ENCODE results near the gene SLC2A6. TPM values are rescaled to one million over a fixed set of nuclear protein-coding genes. Genes with fewer than 3 reads are reported as not detected.

The SLC2A6 gene
- polyA plus RNA-seq, 1 donor (not counting 4 experiments of a cell fraction or from before 2014, with no cell fraction given), result 15.9 TPM

- peaks cover 23% of the 10 kb centered on the region for H3K79me2 ChIP-seq (ENCODE audit: control insufficient read depth, insufficient read depth, low read length)
- dilution Hi-C loops (cut with MboI; ENCODE audit: extremely low pct_ligation_motif_present, low sequenced_read_pairs), result no loop called here
- FAIRE-seq, result no peak
- no peaks in the 10 kb centered on the region for H3K9me3 ChIP-seq (ENCODE audit: control insufficient read depth, low read depth, low read length)
- H3K9me1 ChIP-seq (ENCODE audit: control insufficient read depth, extremely low read depth, insufficient read depth, low read length), result peaks cover 3% of the 10 kb centered on the region
- H2AFZ ChIP-seq (ENCODE audit: control insufficient read depth, low read length), result no peak overlapping the region
- H3K27me3 ChIP-seq (ENCODE audit: control insufficient read depth, extremely low read depth, insufficient read depth, low read length), result no peaks in the 10 kb centered on the region
- no peak for TF ChIP-seq EZH2 (IDR thresholded peaks at IDR 0.05; ENCODE audit: low read length)
- no peak for TF ChIP-seq CTCF (optimal IDR thresholded peaks at IDR 0.05 in 1 of 3, IDR thresholded peaks at IDR 0.05 in 1 of 3, conservative IDR thresholded peaks at IDR 0.05 in 1 of 3; ENCODE audit: extremely low read depth in 1 of 3, insufficient read depth in 2 of 3, low read length in 3 of 3)
- peaks cover 21 to 40% of the 10 kb centered on the region in 2 experiments for H3K36me3 ChIP-seq (ENCODE audit: control insufficient read depth in 2 of 2, extremely low read depth in 1 of 2, insufficient read depth in 2 of 2, low read length in 2 of 2)
- DNase-seq (ENCODE audit: low read depth, low spot score), result no peak
- H4K20me1 ChIP-seq (ENCODE audit: control insufficient read depth, extremely low read depth, insufficient read depth, low read length), result peaks cover 3% of the 10 kb centered on the region
- no peak overlapping the region for H3K27ac ChIP-seq (ENCODE audit: control insufficient read depth, insufficient read depth, low read length)
- H3K4me2 ChIP-seq (ENCODE audit: control insufficient read depth, extremely low read depth, insufficient read depth, low read depth, low read length), result no peak overlapping the region
- H3K9ac ChIP-seq (ENCODE audit: control insufficient read depth, extremely low read depth, insufficient read depth, low read length), result no peak overlapping the region
- H3K4me3 ChIP-seq (ENCODE audit: control insufficient read depth in 2 of 3, extremely low read depth in 1 of 3, insufficient read depth in 2 of 3, low read depth in 1 of 3, low read length in 3 of 3), result no peak overlapping the region
- peaks cover 14% of the 10 kb centered on the region for H3K4me1 ChIP-seq (ENCODE audit: control insufficient read depth, extremely low read depth, insufficient read depth, low read length)
Measured at GRCh38 chr9:133474215-133474614, 4.7 kb downstream of the SLC2A6 start.

GRCh38 chr9:133473743-133474142 lies 5.2 kb downstream of the SLC2A6 start:
- FAIRE-seq (no peak), DNase-seq (ENCODE audit: low read depth, low spot score) (no peak)
- Histone ChIP-seq H3K4me2 (ENCODE audit: control insufficient read depth, extremely low read depth, insufficient read depth, low read depth, low read length) (no peak overlapping the region), H3K27ac (ENCODE audit: control insufficient read depth, insufficient read depth, low read length) (no peak overlapping the region), H4K20me1 (ENCODE audit: control insufficient read depth, extremely low read depth, insufficient read depth, low read length) (peaks cover 3% of the 10 kb centered on the region), H3K9me1 (ENCODE audit: control insufficient read depth, extremely low read depth, insufficient read depth, low read length) (peaks cover 3% of the 10 kb centered on the region), H3K9me3 (ENCODE audit: control insufficient read depth, low read depth, low read length) (no peaks in the 10 kb centered on the region), H3K27me3 (ENCODE audit: control insufficient read depth, extremely low read depth, insufficient read depth, low read length) (no peaks in the 10 kb centered on the region), H3K9ac (ENCODE audit: control insufficient read depth, extremely low read depth, insufficient read depth, low read length) (no peak overlapping the region), H3K79me2 (ENCODE audit: control insufficient read depth, insufficient read depth, low read length) (peaks cover 23% of the 10 kb centered on the region), H3K4me1 (ENCODE audit: control insufficient read depth, extremely low read depth, insufficient read depth, low read length) (peaks cover 14% of the 10 kb centered on the region), H3K36me3 (ENCODE audit: control insufficient read depth in 2 of 2, extremely low read depth in 1 of 2, insufficient read depth in 2 of 2, low read length in 2 of 2) (peaks cover 21 to 40% of the 10 kb centered on the region in 2 experiments), H2AFZ (ENCODE audit: control insufficient read depth, low read length) (no peak overlapping the region), H3K4me3 (ENCODE audit: control insufficient read depth in 2 of 3, extremely low read depth in 1 of 3, insufficient read depth in 2 of 3, low read depth in 1 of 3, low read length in 3 of 3) (no peak overlapping the region)
- TF ChIP-seq CTCF (optimal IDR thresholded peaks at IDR 0.05 in 1 of 3, IDR thresholded peaks at IDR 0.05 in 1 of 3, conservative IDR thresholded peaks at IDR 0.05 in 1 of 3; ENCODE audit: extremely low read depth in 1 of 3, insufficient read depth in 2 of 3, low read length in 3 of 3) (no peak), EZH2 (IDR thresholded peaks at IDR 0.05; ENCODE audit: low read length) (no peak)
- dilution Hi-C loops (cut with MboI; ENCODE audit: extremely low pct_ligation_motif_present, low sequenced_read_pairs), result no loop called here

All from keratinocyte (primary cell).